Endodermal cell (in vitro differentiated cells): ENCODE measurements around the gene SERPINI1. TPM values are rescaled to one million over a fixed set of nuclear protein-coding genes. Genes with fewer than 3 reads are reported as not detected.
A peak's percentile ranks its signal among the peaks of the same experiment; 100 is the strongest.

Experiments
- DNase-seq: peaks from one replicate; pipeline ENCODE4 v3.0.0-alpha.2; 2017
- H3K27ac ChIP-seq: 2 replicates; pipeline ENCODE4 v1.5.1; 2013; ENCODE audit warnings: mild to moderate bottlenecking, low read depth, low read length, moderate library complexity
- H3K27me3 ChIP-seq: 2 replicates; pipeline ENCODE4 v1.6.1; 2013; ENCODE audit warnings: mild to moderate bottlenecking, low read length, moderate library complexity; ENCODE audit not compliant: insufficient read depth, control insufficient read depth, poor library complexity, severe bottlenecking
- H3K36me3 ChIP-seq: 2 replicates; pipeline ENCODE4 v1.7.0; 2013; ENCODE audit warnings: mild to moderate bottlenecking, low read length, moderate library complexity; ENCODE audit not compliant: control insufficient read depth, insufficient read depth
- H3K4me1 ChIP-seq: one replicate; pipeline ENCODE4 v1.7.0; 2013; ENCODE audit warnings: low read length; ENCODE audit not compliant: control insufficient read depth, insufficient read depth
- H3K4me3 ChIP-seq: 2 replicates; pipeline ENCODE4 v1.5.1; 2013; ENCODE audit warnings: mild to moderate bottlenecking, low read length, moderate library complexity
- H3K9ac ChIP-seq: 2 replicates; pipeline ENCODE4 v1.6.1; 2013; ENCODE audit warnings: mild to moderate bottlenecking, low read length, moderate library complexity; ENCODE audit not compliant: poor library complexity, severe bottlenecking; ENCODE audit errors: extremely low read depth
- H3K9me3 ChIP-seq: 2 replicates; pipeline ENCODE4 v1.6.1; 2013; ENCODE audit warnings: mild to moderate bottlenecking, low read length, moderate library complexity; ENCODE audit not compliant: control insufficient read depth
- H3K27ac Mint-ChIP-seq: 2 replicates; pipeline ENCODE4 v1.8.0; 2020; ENCODE audit warnings: mixed read lengths
- H3K27me3 Mint-ChIP-seq: 2 replicates; pipeline ENCODE4 v1.8.0; 2021; ENCODE audit warnings: mild to moderate bottlenecking, mixed read lengths; ENCODE audit not compliant: insufficient read depth
- H3K36me3 Mint-ChIP-seq: 2 replicates; pipeline ENCODE4 v1.8.0; 2020; ENCODE audit warnings: low read depth, mixed read lengths
- H3K4me1 Mint-ChIP-seq: 2 replicates; pipeline ENCODE4 v1.8.0; 2020; ENCODE audit warnings: mixed read lengths
- H3K4me3 Mint-ChIP-seq: 2 replicates; pipeline ENCODE4 v1.8.0; 2020; ENCODE audit warnings: mild to moderate bottlenecking, moderate library complexity, mixed read lengths
- H3K9me3 Mint-ChIP-seq: 2 replicates; pipeline ENCODE4 v1.8.0; 2020; ENCODE audit warnings: mild to moderate bottlenecking, mixed read lengths
- CTCF ChIP-seq: fragments of 200-600 bp; sonication (generic); conservative IDR thresholded peaks from 2 replicates; pipeline ENCODE4 v1.5.0; 2021; ENCODE audit warnings: antibody characterized with exemption, mild to moderate bottlenecking
- WGBS, 2 experiments: methylation state at CpG; one replicate each; pipeline versions ENCODE4 v1.1.5 to v1.1.7; 2013; ENCODE audit warnings: missing lambda C conversion rate in 2 of 2, mixed read lengths in 1 of 2; ENCODE audit not compliant: insufficient coverage in 1 of 2, insufficient read length in 1 of 2; 5-methylcytosine and 5-hydroxymethylcytosine counted together
- total RNA-seq, 2 donors: library from RNA; stranded (reverse); fragmentation: NEBNext Ultra II Directional in 1 of 2; extraction: Animal tissue kit (Norgen Biotek cat#: 25700) in 1 of 2; gene quantifications; 2 replicates in 1 of 2; 3 replicates in 1 of 2; pipeline ENCODE4 v1.2.1, GENCODE V29; 2021

The SERPINI1 gene
- total RNA-seq, 2 donors from 2014 or later: 16.1 to 21.2 TPM

- H3K4me3 Mint-ChIP-seq: peak overlapping the region; percentile 35
- peaks cover 31% of the 10 kb centered on the region for H3K4me1 ChIP-seq
- peak overlapping the region; percentile 75 for H3K4me3 ChIP-seq
- H3K9me3 ChIP-seq: no peaks in the 10 kb centered on the region
- TF ChIP-seq CTCF: no peak
- H3K36me3 ChIP-seq: no peaks in the 10 kb centered on the region
- WGBS, 2 experiments: 76 to 77% methylated on average over 3 of the region's 3 CpGs
- H3K27me3 Mint-ChIP-seq: no peaks in the 10 kb centered on the region
- no peak for DNase-seq
- H3K36me3 Mint-ChIP-seq: peaks cover 1% of the 10 kb centered on the region
- no peak overlapping the region for H3K9ac ChIP-seq
- H3K9me3 Mint-ChIP-seq: no peaks in the 10 kb centered on the region
- H3K27me3 ChIP-seq: no peaks in the 10 kb centered on the region
- H3K27ac ChIP-seq: no peak overlapping the region
- H3K4me1 Mint-ChIP-seq: peaks cover 80% of the 10 kb centered on the region
- H3K27ac Mint-ChIP-seq: no peak overlapping the region
Measured at GRCh38 chr3:167728176-167728575, 7.3 kb upstream of the SERPINI1 start.

DNA sequence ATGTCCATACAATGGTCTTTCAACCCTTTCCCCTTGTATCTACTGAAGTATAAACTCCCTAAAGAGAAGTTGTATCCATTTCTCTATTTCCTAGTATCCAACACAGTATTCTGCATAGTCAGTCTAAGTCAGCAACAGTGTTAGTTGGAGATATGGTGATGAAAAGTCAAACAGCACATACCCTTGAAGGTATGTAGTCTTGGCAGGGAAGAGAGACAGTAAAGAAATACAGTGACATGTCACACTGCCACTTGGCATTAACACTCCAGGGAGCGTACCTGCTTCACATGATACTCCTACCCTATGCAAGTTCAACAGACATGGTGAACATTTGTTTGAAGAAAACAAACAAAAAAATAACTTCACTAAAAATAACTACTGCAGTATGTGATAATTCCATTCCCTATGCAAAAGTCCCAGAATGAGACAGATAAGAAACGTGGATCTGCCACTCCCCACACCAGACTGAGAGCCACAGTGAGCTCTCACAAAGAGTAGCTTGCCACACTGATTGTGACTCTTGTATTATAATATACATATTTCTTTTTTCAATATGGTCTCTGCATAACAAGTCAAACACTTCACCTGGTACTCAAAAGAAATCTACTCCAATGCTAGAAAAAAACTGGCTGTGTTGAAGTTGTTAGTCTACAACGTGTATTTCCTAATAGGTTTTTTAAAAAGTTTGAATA lies 6.7 kb upstream of the SERPINI1 start:
- peaks cover 78% of the 10 kb centered on the region for H3K4me1 Mint-ChIP-seq
- DNase-seq: no peak
- H3K4me1 ChIP-seq: peaks cover 29% of the 10 kb centered on the region

DNA sequence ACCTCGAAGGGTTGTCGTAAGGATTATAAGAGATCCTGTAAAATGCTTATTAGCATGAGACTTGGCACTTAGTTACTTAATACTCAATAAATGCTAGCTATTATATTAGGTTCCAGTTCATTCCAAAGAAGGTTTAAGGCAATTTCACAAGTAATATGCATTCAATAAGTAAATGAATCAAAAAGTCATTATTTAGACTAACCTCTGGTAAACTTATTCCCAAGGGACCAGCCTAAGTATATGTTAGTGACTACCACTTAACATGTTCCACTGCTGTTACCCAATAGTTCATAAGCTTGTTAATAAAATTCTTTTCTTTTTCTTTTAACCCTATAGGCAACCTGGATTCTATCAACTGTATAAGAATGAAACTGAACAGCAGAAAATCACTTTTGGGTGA lies 5.9 kb upstream of the SERPINI1 start:
- DNase-seq: no peak
- Mint-ChIP-seq H3K9me3 (no peaks in the 10 kb centered on the region), H3K27ac (no peak overlapping the region), H3K36me3 (peaks cover 1% of the 10 kb centered on the region), H3K27me3 (no peaks in the 10 kb centered on the region), H3K4me1 (peaks cover 71% of the 10 kb centered on the region), H3K4me3 (no peak overlapping the region)
- Histone ChIP-seq H3K9ac (no peak overlapping the region), H3K9me3 (no peaks in the 10 kb centered on the region), H3K36me3 (no peaks in the 10 kb centered on the region), H3K4me1 (peaks cover 23% of the 10 kb centered on the region), H3K4me3 (peak overlapping the region; percentile 42), H3K27ac (no peak overlapping the region), H3K27me3 (no peaks in the 10 kb centered on the region)
- WGBS, 2 experiments: 95% methylated on average over 2 of the region's 2 CpGs; no CpG with 5 or more reads in 1 of the 2 experiments
- TF ChIP-seq CTCF: no peak

More for the DNA sequence above, 6.7 kb upstream of the SERPINI1 start:
- peak overlapping the region; percentile 75 for H3K4me3 ChIP-seq
- no peak overlapping the region for H3K4me3 Mint-ChIP-seq
- H3K36me3 Mint-ChIP-seq: peaks cover 1% of the 10 kb centered on the region
- H3K27ac ChIP-seq: no peak overlapping the region
- H3K9ac ChIP-seq: no peak overlapping the region
- no peaks in the 10 kb centered on the region for H3K27me3 Mint-ChIP-seq
- no peaks in the 10 kb centered on the region for H3K36me3 ChIP-seq
- no peaks in the 10 kb centered on the region for H3K9me3 ChIP-seq
- H3K27ac Mint-ChIP-seq: no peak overlapping the region
- H3K27me3 ChIP-seq: no peaks in the 10 kb centered on the region
- TF ChIP-seq CTCF: no peak
- H3K9me3 Mint-ChIP-seq: no peaks in the 10 kb centered on the region
- 83 to 94% methylated on average over 1 to 3 of the region's 3 CpGs for WGBS, 2 experiments
